ENCODE results near the gene BOLA1.

BOLA1 gene

GRCh38 chr1:149932474-149932873 lies 33.1 kb downstream of the BOLA1 start:
- Histone ChIP-seq H3K36me3 (ENCODE audit: insufficient read depth, low read length) (no peaks in the 10 kb centered on the region), H3K9ac (ENCODE audit: low read depth, low read length) (no peak overlapping the region), H3K4me3 (ENCODE audit: low read depth in 1 of 2, low read length in 2 of 2) (no peak overlapping the region), H3K79me2 (ENCODE audit: insufficient read depth, low read length) (peaks cover 1% of the 10 kb centered on the region), H3K4me2 (ENCODE audit: insufficient read depth, low read length) (no peak overlapping the region), H3K9me3 (ENCODE audit: insufficient read depth, low read length, severe bottlenecking) (no peaks in the 10 kb centered on the region), H3K4me1 (ENCODE audit: insufficient read depth, low read length) (peaks cover 13% of the 10 kb centered on the region), H3K27ac (ENCODE audit: low read length) (no peak overlapping the region), H4K20me1 (ENCODE audit: insufficient read depth, low read length) (no peaks in the 10 kb centered on the region), H3K27me3 (ENCODE audit: insufficient read depth, low read length, poor library complexity) (no peaks in the 10 kb centered on the region), H2AFZ (ENCODE audit: low read depth, low read length) (no peak overlapping the region)
- TF ChIP-seq EZH2 (IDR thresholded peaks at IDR 0.05; ENCODE audit: borderline replicate concordance, low read depth, low read length, severe bottlenecking) (no peak), CTCF (IDR thresholded peaks at IDR 0.05; ENCODE audit: borderline replicate concordance, extremely low read depth, low read length, poor library complexity, severe bottlenecking) (no peak)
- no peak for DNase-seq
- ATAC-seq (ENCODE audit: insufficient read depth, low read depth) = no peak

- Histone ChIP-seq H3K4me1 (ENCODE audit: insufficient read depth, low read length) (peaks cover 18% of the 10 kb centered on the region), H3K79me2 (ENCODE audit: insufficient read depth, low read length) (no peaks in the 10 kb centered on the region), H3K27me3 (ENCODE audit: insufficient read depth, low read length, poor library complexity) (no peaks in the 10 kb centered on the region), H3K4me2 (ENCODE audit: insufficient read depth, low read length) (no peak overlapping the region), H3K36me3 (ENCODE audit: insufficient read depth, low read length) (no peaks in the 10 kb centered on the region), H4K20me1 (ENCODE audit: insufficient read depth, low read length) (no peaks in the 10 kb centered on the region), H3K9me3 (ENCODE audit: insufficient read depth, low read length, severe bottlenecking) (no peaks in the 10 kb centered on the region), H3K27ac (ENCODE audit: low read length) (no peak overlapping the region), H3K4me3 (ENCODE audit: low read depth in 1 of 2, low read length in 2 of 2) (no peak overlapping the region), H3K9ac (ENCODE audit: low read depth, low read length) (no peak overlapping the region), H2AFZ (ENCODE audit: low read depth, low read length) (no peak overlapping the region)
- ATAC-seq (ENCODE audit: insufficient read depth, low read depth) (no peak), DNase-seq (no peak)
- TF ChIP-seq CTCF (IDR thresholded peaks at IDR 0.05; ENCODE audit: borderline replicate concordance, extremely low read depth, low read length, poor library complexity, severe bottlenecking) = no peak
- TF ChIP-seq EZH2 (IDR thresholded peaks at IDR 0.05; ENCODE audit: borderline replicate concordance, low read depth, low read length, severe bottlenecking) = no peak
Measured at GRCh38 chr1:149933208-149933607, 33.8 kb downstream of the BOLA1 start.

GRCh38 chr1:149934356-149934755 lies 35.0 kb downstream of the BOLA1 start:
- H3K79me2 ChIP-seq (ENCODE audit: insufficient read depth, low read length) = no peaks in the 10 kb centered on the region
- no peak overlapping the region for H3K4me2 ChIP-seq (ENCODE audit: insufficient read depth, low read length)
- H3K27ac ChIP-seq (ENCODE audit: low read length) = no peak overlapping the region
- peaks cover 13% of the 10 kb centered on the region for H3K4me1 ChIP-seq (ENCODE audit: insufficient read depth, low read length)
- DNase-seq (no peak), ATAC-seq (ENCODE audit: insufficient read depth, low read depth) (no peak)
- no peaks in the 10 kb centered on the region for H4K20me1 ChIP-seq (ENCODE audit: insufficient read depth, low read length)
- H3K36me3 ChIP-seq (ENCODE audit: insufficient read depth, low read length) = no peaks in the 10 kb centered on the region
- H2AFZ ChIP-seq (ENCODE audit: low read depth, low read length) = no peak overlapping the region
- no peaks in the 10 kb centered on the region for H3K27me3 ChIP-seq (ENCODE audit: insufficient read depth, low read length, poor library complexity)
- TF ChIP-seq EZH2 (IDR thresholded peaks at IDR 0.05; ENCODE audit: borderline replicate concordance, low read depth, low read length, severe bottlenecking) (no peak), CTCF (IDR thresholded peaks at IDR 0.05; ENCODE audit: borderline replicate concordance, extremely low read depth, low read length, poor library complexity, severe bottlenecking) (no peak)
- no peaks in the 10 kb centered on the region for H3K9me3 ChIP-seq (ENCODE audit: insufficient read depth, low read length, severe bottlenecking)
- H3K9ac ChIP-seq (ENCODE audit: low read depth, low read length) = no peak overlapping the region
- H3K4me3 ChIP-seq (ENCODE audit: low read depth in 1 of 2, low read length in 2 of 2) = no peak overlapping the region
